Effector CD8-positive, alpha-beta T cell (primary cell): Measurements from ENCODE around the gene OSGIN1.

ENCODE experiments used
- DNase-seq: peaks from one replicate; lab custom pipeline; 2025; lab: John Stamatoyannopoulos, UW

Gene OSGIN1

GRCh38 chr16:83957296-83957855 is 4.3 kb downstream of the OSGIN1 start:
- DNase-seq, result no peak

GRCh38 chr16:83958137-83958845 is 5.3 kb downstream of the OSGIN1 start:
- DNase-seq, result no peak

GRCh38 chr16:83958846-83959565 is 6.0 kb downstream of the OSGIN1 start:
- no peak for DNase-seq

- DNase-seq, result no peak
Measured at GRCh38 chr16:83959656-83960434, 6.8 kb downstream of the OSGIN1 start.

- DNase-seq, result no peak
Measured at GRCh38 chr16:83960521-83961249, 7.6 kb downstream of the OSGIN1 start.

GRCh38 chr16:83961591-83961990 is 8.6 kb downstream of the OSGIN1 start:
- DNase-seq, result no peak

- DNase-seq, result no peak
Measured at GRCh38 chr16:83963277-83964119, 10.5 kb downstream of the OSGIN1 start.

- no peak for DNase-seq
Measured at GRCh38 chr16:83964684-83965443, 11.8 kb downstream of the OSGIN1 start.

- no peak for DNase-seq
Measured at GRCh38 chr16:83965444-83966152, 12.6 kb downstream of the OSGIN1 start.

GRCh38 chr16:83966153-83966696 is 13.2 kb downstream of the OSGIN1 start:
- no peak for DNase-seq

- no peak for DNase-seq
Measured at GRCh38 chr16:83967091-83967490, 14.1 kb downstream of the OSGIN1 start.

GRCh38 chr16:83967838-83968305 is 14.8 kb downstream of the OSGIN1 start, which contains the start of gene NECAB2:
NECAB2 (plus strand) TSS chr16:83968244; CDS start chr16:83968649, 405 bp downstream.
- DNase-seq, result no peak

- DNase-seq, result no peak
Measured at GRCh38 chr16:83968306-83968851, 15.3 kb downstream of the OSGIN1 start.

GRCh38 chr16:83968891-83969649 is 16.0 kb downstream of the OSGIN1 start:
- no peak for DNase-seq

GRCh38 chr16:83969771-83970429 is 16.9 kb downstream of the OSGIN1 start:
- DNase-seq, result no peak

- no peak for DNase-seq
Measured at GRCh38 chr16:83970430-83970815, 17.4 kb downstream of the OSGIN1 start.
